HG03280 (cell line): Measurements from ENCODE around the gene CMTM1.
"Not testable (repeated sequence)": the region's sequence is repeated elsewhere in the genome, so short reads cannot be mapped to it uniquely, and the experiment has no call there.

Experiments used
- ATAC-seq: cut with Tn5 transposase; IDR thresholded peaks from one replicate; pipeline ENCODE4 v1.9.1; 2021; ENCODE audit warnings: mild to moderate bottlenecking, moderate library complexity; ENCODE audit not compliant: unreplicated experiment

The CMTM1 gene

DNA sequence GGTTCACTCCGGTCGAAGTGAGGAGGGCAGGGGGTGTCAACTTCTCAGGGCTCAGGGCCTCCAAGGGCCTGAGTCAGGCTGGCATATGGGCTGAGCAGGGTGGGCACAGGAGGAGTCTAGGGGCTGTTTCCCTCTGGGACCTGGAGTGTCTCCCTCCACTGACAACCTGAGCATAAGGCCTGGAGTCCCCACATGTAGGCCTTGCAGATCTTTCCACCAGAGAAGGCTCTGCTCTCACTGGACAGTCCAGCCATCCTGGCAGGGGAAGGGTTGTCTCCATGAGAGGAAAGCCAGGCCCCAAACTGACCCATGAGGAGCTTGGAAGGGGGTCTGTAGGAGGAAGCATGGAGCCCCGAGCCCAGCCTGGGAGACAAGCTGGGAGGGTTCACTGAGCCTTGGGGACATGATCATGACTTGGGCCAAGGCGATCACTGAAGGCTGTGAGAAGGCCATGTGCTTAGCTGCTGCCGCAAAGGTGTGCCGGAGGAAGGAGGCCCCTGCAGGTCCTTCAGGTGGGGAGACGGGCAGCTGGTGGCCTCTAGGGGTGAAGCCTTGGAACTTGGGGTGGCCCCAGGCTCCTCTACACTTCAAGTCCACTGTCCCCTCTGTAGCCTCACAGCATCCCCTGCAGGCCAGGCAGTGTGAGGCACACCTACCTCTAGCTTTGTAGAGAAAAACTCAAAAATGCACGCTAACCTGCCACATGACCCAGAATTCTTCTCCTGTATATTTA, 22.9 kb downstream of the CMTM1 start:
- peak; percentile 71 for ATAC-seq

DNA sequence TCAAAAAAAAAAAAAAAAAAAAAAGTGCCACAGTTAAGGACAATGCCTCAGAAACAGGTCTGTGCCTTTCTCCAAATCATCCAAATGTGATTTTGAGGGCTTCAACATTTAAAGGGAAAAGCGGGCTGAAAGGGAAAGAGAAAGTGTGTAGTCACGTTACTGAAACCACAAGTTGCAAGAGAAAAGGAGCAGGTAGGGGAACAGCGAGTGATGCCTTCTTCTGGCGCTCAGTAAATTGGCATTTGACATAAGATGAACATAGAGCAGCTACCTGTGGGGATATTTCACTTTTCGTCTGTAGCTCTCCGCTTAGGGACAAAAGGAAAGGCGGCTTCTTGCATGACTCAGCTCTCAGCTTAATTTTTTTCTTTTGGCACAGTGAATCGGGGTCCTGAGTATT, 24.1 kb downstream of the CMTM1 start:
- ATAC-seq: no peak

DNA sequence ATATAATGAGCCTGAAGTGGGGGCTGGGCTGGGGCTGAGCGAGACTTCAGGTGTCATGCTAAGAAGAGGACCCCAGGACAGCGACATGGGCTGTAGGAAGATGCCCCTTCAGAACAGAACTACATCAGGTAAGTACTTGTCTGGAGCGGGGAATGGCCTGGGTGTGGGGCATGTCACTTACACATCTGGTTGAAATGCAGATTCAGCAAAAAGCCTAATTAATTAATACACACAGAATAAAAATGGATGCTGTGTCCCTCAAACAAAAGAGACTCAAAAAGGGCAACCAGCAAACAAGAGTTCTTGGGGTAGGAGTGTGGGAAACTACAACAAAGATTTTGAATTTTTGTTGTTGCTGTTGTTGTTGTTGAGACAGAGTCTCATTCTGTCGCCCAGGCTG, 24.8 kb downstream of the CMTM1 start:
- ATAC-seq: no peak

DNA sequence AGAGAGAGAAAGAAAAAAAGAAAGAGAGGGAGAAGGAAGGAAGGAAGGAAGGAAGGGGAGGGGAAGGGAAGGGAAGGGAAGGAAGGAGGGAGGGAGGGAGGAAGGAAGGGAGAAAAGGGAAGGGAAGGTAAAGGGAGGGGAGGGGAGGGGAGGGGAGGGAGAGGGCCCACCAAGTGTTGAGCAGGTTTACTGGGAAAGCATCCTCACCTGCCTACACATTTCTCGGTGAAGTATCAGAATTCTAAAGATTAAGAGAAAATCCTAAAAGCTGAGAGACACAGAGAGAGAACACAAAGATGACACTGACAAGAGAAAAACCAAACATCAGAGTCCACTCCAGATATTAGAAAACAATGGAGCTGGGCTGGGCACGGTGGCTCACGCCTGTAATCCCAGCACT, 26.0 kb downstream of the CMTM1 start:
- no peak for ATAC-seq

- ATAC-seq: no peak
Measured at GRCh38 chr16:66592814-66593213, 26.6 kb downstream of the CMTM1 start.

GRCh38 chr16:66594739-66595138, 28.5 kb downstream of the CMTM1 start:
- no peak for ATAC-seq

- ATAC-seq: not testable (repeated sequence)
Measured at GRCh38 chr16:66596559-66596958, 30.3 kb downstream of the CMTM1 start.

DNA sequence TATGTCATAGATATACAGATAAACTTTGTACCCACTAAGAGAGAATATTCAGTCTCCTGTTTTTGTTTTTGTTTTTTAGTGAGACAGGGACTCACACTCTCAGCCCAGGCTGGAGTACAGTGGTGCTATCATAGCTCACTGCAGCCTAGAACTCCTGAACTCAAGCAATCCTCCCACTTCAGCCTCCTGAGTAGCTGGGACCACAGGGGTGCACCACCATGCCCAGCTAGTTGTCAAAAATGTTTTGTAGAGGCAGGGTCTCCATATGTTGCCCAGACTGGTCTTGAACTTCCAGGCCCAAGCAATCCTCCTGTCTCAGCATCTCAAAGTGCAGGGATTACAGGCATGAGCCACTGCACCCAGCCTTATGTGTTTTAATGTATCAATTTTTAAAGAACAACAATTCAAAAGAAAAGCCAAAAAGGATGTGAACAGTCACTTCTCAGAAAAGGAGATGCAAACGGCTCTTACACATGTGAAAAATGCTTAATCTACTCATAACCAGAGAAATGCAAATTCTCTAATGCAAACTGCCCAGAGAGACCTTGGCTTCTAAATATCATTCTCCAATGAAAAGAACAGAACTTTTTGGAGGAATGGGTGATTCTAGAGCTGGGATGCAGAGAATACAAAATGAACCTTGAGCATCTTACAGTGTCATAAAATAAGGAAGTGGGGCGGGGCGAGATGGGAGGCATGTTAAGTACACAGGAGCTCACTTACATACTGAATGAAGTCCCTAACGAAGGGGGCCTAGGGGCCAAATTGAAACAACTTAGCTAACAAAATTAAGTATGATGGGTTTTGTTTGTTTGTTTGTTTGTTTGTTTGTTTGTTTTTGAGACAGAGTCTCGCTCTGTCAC, 31.0 kb downstream of the CMTM1 start:
- no peak for ATAC-seq

DNA sequence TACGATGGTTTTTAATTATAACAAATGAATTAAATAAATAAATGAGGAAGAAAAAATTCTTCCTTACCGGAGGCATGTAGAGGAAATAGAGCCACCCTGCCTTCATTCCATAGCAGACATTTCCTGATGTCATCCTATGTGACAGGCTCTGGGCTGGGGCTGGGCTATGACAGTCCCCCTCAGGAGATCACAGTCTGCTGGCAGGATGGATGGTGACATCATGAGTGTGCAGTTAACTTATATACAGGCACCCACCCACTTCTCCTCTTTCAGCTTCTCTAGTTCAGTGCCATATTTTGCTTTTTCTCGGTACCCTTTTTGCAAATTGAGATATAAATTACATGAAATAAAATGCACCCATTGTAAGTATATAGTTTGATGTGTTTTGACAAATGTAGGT, 31.9 kb downstream of the CMTM1 start:
- no peak for ATAC-seq

- ATAC-seq: no peak
Measured at GRCh38 chr16:66599726-66600125, 33.5 kb downstream of the CMTM1 start.

DNA sequence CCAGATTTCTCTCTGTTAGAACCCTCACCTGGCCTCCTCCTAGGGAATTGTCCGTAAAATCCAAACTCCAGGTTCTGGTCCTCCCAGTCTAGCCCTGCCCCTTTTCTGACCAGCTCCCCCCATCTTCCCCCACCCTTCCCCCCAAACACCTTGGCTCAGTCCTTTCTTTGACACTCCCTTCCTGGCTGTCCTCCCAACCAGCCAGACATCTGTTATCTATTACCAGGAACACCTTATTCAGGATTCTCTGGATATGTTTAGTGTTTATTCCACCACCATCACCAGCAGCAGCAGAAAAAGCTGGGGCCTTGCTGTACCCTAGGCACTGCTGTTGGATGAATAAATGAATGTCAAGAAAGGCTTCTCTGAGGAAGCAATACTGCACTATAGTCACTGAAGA, 34.2 kb downstream of the CMTM1 start:
- ATAC-seq: no peak

GRCh38 chr16:66601471-66601870, 35.2 kb downstream of the CMTM1 start:
- ATAC-seq: no peak

DNA sequence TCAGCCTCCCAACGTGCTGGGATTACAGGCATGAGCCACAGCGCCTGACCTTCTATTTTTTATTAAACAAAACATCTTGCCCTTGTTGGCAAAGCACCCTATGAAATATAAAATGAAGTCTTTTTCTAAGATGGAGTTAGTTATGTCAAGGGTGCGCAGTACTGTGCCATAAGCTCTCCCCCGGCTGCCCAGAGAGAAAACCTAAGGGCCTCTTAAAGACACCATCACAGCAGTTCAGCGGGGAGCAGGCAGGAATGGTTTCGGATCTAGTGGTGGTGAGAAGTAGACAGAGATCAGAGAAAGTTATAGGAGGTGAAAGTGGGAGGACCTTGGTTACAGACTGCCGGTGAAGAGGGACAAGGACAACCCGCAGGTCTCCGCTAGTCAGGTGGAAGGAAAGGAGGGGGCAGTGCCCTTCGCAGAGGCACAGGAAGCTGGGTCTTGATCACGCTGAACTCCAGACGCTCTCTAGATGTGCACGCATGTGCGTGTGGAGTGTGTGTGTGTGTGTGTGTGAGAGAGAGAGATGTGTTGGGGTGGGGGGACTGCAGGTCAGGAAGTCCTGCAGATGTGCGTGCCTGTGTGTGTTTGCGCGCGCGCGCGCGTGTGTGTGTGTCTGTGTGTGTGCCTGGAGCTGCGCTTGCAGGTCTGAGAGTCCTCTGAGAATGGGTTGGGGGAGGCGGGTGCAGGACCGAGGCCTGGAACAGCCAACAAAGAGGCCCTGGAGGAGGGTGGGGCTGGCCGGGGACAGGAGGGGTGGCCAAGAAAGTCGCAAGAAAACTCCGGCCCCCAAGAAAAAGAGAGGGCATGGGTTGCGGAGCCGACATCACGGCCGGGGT, 37.5 kb downstream of the CMTM1 start:
- no peak for ATAC-seq

- ATAC-seq: peak; percentile 54
Measured at GRCh38 chr16:66604376-66605176, 38.3 kb downstream of the CMTM1 start, which contains the start of gene CMTM3. Gene CMTM3 (plus strand): TSS chr16:66604704. CDS start chr16:66604806, 102 bp downstream.

DNA sequence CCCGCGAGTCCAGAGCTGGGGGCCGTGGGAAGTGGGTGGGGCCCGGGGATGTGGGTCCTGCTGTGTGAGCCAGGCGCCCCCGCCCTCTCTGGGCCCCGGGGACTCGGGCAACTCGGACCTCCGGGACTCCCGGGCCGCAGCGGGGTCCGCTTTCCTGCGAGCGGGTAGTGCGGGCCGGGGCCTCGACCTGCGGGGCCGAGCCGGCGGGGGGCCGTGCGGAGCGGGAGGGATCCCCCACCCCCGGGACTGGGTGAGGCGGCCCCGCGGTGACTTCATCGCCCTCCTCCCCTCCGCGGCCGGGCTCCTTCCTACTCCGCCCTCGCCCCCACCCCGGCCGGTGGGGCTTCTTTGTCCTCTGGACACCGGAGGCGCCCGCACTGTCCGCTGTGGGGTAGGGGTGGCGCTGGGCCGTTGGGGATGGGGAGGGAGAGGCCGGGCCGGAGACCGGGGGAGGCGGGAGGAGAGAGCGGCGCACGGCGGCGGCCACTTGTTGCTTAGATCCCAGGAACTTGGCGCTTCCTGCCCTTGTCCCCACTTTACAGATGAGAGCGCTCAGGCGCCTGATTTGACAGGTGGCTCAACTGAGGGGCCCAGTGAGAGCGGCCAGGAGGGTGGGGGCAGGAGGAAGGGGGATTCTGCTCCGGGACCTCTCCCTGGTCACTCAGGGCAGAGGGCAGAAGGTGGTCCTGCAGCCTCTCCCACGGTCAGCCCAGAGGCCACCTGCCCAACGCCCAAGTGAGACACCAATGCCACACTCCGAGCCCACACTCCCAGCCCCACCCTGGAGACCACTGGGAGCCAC, 39.1 kb downstream of the CMTM1 start:
- ATAC-seq: peak; percentile 3

DNA sequence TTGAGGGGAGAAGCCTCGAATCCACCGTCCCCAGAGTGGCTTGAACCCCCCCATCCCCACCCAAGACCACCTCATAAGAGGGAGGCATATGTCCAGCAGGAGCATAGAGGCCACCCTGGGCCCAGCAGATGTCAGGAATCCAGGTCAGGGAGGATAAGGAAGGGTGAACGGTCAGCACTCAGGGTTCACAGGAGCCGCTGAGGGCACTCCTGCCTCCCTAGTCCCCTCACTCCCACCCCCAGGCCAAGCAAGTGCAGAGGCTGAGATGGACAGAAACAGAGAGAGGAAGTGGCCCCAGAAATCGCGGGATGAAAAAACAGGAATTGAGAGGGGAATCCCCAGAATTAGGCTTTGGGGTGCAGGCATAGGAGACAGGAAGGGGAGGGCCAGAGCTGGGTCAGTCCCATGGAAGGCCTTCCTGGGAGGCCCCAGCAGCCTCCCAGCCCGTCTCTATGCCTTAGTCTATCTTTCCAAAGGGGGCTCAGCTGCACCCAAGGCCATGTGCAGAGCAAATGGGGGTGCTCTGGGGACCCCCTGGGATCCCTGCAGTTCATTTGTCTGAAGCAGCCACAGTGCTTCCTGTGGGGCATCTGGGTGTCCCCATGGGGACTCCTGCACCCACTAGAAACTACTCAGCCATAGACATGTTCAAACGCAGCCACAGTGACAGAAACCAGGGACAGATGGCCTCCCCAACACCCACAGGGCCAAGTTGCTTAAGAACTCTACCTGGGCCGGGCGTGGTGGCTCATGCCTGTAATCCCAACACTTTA, 39.9 kb downstream of the CMTM1 start:
- ATAC-seq: no peak

- peak; percentile 43 for ATAC-seq
Measured at GRCh38 chr16:66608241-66609138, 42.3 kb downstream of the CMTM1 start.

DNA sequence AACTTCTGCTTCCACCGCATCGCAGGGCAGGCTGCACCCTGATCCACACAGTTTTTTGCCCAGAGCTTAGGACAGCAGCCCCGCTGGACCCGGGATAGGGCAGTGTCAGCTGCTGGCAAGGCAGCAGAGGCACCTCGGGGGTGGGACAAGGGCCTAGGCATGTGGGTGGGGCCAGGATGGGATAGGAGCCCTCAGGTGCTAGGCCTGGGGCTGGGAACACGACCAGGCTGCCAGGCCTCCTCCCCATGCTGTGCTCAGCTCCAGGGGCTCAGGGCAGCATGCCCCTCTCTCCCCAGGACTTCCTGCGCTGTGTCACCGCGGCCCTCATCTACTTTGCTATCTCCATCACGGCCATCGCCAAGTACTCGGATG, 42.9 kb downstream of the CMTM1 start:
- no peak for ATAC-seq
